HG03520 (cell line): Measurements from ENCODE around the gene CASK.
"Not testable (repeated sequence)": the region's sequence is repeated elsewhere in the genome, so short reads cannot be mapped to it uniquely, and the experiment has no call there.

Experiments used
- ATAC-seq: cut with Tn5 transposase; IDR thresholded peaks from one replicate; pipeline ENCODE4 v1.9.1; 2021; ENCODE audit warnings: mild to moderate bottlenecking, moderate library complexity; ENCODE audit not compliant: unreplicated experiment

Gene CASK

GRCh38 chrX:41661366-41662095 is 261.8 kb downstream of the CASK start:
- no peak for ATAC-seq

- no peak for ATAC-seq
These were observed 267.7 kb downstream of the CASK start for GRCh38 chrX:41655631-41656030.

GRCh38 chrX:41655101-41655500 is 268.3 kb downstream of the CASK start:
- no peak for ATAC-seq

GRCh38 chrX:41653125-41653524 is 270.2 kb downstream of the CASK start:
- no peak for ATAC-seq

GRCh38 chrX:41646201-41646600 is 277.2 kb downstream of the CASK start:
- not testable (repeated sequence) for ATAC-seq

GRCh38 chrX:41634284-41634683 is 289.1 kb downstream of the CASK start:
- ATAC-seq: no peak

GRCh38 chrX:41630091-41630490 is 293.3 kb downstream of the CASK start:
- ATAC-seq: no peak

GRCh38 chrX:41629539-41629938 is 293.8 kb downstream of the CASK start:
- no peak for ATAC-seq

- ATAC-seq: no peak
These were observed 302.1 kb downstream of the CASK start for GRCh38 chrX:41621222-41621723.

- ATAC-seq: no peak
These were observed 304.1 kb downstream of the CASK start for GRCh38 chrX:41619221-41619620.

GRCh38 chrX:41616935-41617334 is 306.4 kb downstream of the CASK start:
- no peak for ATAC-seq

- ATAC-seq: no peak
These were observed 307.1 kb downstream of the CASK start for GRCh38 chrX:41616255-41616654.

- no peak for ATAC-seq
These were observed 315.1 kb downstream of the CASK start for GRCh38 chrX:41608244-41608643.

- ATAC-seq: no peak
These were observed 316.0 kb downstream of the CASK start for GRCh38 chrX:41607264-41607832.

GRCh38 chrX:41606057-41606456 is 317.3 kb downstream of the CASK start:
- not testable (repeated sequence) for ATAC-seq

GRCh38 chrX:41604766-41605543 is 318.4 kb downstream of the CASK start:
- no peak for ATAC-seq

GRCh38 chrX:41604177-41604576 is 319.2 kb downstream of the CASK start:
- ATAC-seq: no peak

GRCh38 chrX:41603596-41603995 is 319.8 kb downstream of the CASK start:
- ATAC-seq: no peak

- ATAC-seq: no peak
These were observed 320.5 kb downstream of the CASK start for GRCh38 chrX:41602816-41603345.

GRCh38 chrX:41600291-41600690 is 323.1 kb downstream of the CASK start:
- no peak for ATAC-seq

GRCh38 chrX:41599507-41599906 is 323.8 kb downstream of the CASK start:
- no peak for ATAC-seq
